ENCODE results near the gene SELENON. TPM values are rescaled to one million over a fixed set of nuclear protein-coding genes. Genes with fewer than 3 reads are reported as not detected.

SELENON gene
- total RNA-seq, 1 experiment from 2014 or later, result 40.6 TPM

DNA sequence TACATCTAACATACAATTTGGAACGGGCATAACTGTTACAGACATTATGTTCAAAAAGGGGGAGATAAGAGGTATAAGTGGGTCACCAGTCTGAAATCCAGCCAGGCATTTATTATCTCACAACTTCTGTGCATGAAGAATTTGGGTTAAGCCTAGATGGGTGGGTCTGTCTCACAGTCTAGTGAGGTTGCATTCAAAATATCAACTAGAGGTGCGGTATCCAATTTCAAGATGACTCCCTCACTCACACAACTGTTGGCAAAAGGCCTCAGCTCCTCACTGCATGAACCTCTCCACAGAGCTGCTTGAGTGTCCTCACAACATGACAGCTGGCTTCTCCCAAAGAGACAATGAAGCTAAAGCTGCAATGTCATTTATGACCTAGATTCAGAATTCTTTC lies 54.6 kb downstream of the SELENON start:
- intact Hi-C loops (cut with micrococcal nuclease; ENCODE audit: unreplicated experiment), result no loop called here
- Mint-ChIP-seq H3K36me3 (ENCODE audit: insufficient read depth, unreplicated experiment) (peaks cover 17% of the 10 kb centered on the region), H3K27me3 (ENCODE audit: unreplicated experiment) (no peaks in the 10 kb centered on the region), H3K4me1 (ENCODE audit: low read depth, unreplicated experiment) (peaks cover 7% of the 10 kb centered on the region), H3K9me3 (ENCODE audit: low read depth, unreplicated experiment) (no peaks in the 10 kb centered on the region), H3K4me3 (ENCODE audit: low read depth, unreplicated experiment) (no peak overlapping the region), H3K27ac (ENCODE audit: unreplicated experiment) (no peak overlapping the region)
- CTCF ChIA-PET, result no interaction called here
- BruUV-seq (replicated peaks), result no TSS peak
- no peak for DNase-seq
- TF ChIP-seq, protein P1, sequence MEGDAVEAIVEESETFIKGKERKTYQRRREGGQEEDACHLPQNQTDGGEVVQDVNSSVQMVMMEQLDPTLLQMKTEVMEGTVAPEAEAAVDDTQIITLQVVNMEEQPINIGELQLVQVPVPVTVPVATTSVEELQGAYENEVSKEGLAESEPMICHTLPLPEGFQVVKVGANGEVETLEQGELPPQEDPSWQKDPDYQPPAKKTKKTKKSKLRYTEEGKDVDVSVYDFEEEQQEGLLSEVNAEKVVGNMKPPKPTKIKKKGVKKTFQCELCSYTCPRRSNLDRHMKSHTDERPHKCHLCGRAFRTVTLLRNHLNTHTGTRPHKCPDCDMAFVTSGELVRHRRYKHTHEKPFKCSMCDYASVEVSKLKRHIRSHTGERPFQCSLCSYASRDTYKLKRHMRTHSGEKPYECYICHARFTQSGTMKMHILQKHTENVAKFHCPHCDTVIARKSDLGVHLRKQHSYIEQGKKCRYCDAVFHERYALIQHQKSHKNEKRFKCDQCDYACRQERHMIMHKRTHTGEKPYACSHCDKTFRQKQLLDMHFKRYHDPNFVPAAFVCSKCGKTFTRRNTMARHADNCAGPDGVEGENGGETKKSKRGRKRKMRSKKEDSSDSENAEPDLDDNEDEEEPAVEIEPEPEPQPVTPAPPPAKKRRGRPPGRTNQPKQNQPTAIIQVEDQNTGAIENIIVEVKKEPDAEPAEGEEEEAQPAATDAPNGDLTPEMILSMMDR (IDR thresholded peaks at IDR 0.05; ENCODE audit: unreplicated experiment), result no peak

DNA sequence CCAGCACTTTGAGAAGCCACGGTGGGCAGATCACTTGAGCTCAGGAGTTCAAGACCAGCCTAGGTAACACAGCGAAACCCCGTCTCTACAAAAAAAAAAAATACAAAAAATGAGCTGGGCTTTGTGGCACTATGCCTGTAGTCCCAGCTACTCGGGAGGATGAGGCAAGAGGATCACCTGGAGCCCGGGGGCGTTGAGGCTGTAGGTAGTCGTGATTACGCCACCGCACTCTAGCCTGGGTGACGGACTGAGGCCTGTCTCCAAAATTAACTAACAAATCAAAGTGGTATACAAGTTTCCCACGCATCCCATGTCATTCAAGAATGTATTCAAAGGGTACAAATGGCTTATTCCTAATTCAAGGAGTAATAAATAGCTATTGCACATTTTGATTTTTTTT lies 56.9 kb downstream of the SELENON start:
- BruUV-seq (replicated peaks), result TSS peak; percentile 9
- DNase-seq, result no peak
- H3K9me3 Mint-ChIP-seq (ENCODE audit: low read depth, unreplicated experiment), result no peaks in the 10 kb centered on the region
- CTCF ChIA-PET, result interaction anchor here (0.7 kb wide), 1 partner anchor 19 kb away, joined by 5 read pairs; no protein-coding TSS in a partner anchor
- H3K4me1 Mint-ChIP-seq (ENCODE audit: low read depth, unreplicated experiment), result peaks cover 18% of the 10 kb centered on the region
- H3K36me3 Mint-ChIP-seq (ENCODE audit: insufficient read depth, unreplicated experiment), result peaks cover 20% of the 10 kb centered on the region
- H3K27me3 Mint-ChIP-seq (ENCODE audit: unreplicated experiment), result no peaks in the 10 kb centered on the region
- no peak overlapping the region for H3K27ac Mint-ChIP-seq (ENCODE audit: unreplicated experiment)
- intact Hi-C loops (cut with micrococcal nuclease; ENCODE audit: unreplicated experiment), result no loop called here
- TF ChIP-seq, protein P1 (IDR thresholded peaks at IDR 0.05; ENCODE audit: unreplicated experiment), result no peak
- no peak overlapping the region for H3K4me3 Mint-ChIP-seq (ENCODE audit: low read depth, unreplicated experiment)

DNA sequence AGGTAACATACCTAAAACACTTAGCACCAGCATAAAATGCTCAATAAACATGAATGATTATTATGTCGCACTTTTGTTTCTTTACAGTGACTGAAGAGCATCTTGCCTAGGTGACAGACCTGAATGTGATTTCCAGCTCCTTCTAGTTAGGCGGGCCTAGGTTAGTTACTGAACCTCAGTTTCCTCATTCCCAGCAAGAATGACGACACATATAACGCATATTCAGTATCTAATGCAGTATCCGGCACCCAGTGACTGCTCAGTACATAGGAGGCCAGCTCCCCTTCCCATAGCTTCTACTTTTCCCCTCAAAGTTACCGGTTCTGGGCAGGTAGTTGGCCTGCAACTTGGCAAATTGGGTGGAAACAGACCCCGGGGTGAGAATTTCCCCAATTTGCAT lies 58.5 kb downstream of the SELENON start:
- H3K27ac Mint-ChIP-seq (ENCODE audit: unreplicated experiment), result peak overlapping the region; percentile 83
- peak overlapping the region; percentile 100 for H3K4me3 Mint-ChIP-seq (ENCODE audit: low read depth, unreplicated experiment)
- H3K27me3 Mint-ChIP-seq (ENCODE audit: unreplicated experiment), result no peaks in the 10 kb centered on the region
- H3K4me1 Mint-ChIP-seq (ENCODE audit: low read depth, unreplicated experiment), result peaks cover 18% of the 10 kb centered on the region
- TF ChIP-seq, protein P1 (IDR thresholded peaks at IDR 0.05; ENCODE audit: unreplicated experiment), result no peak
- BruUV-seq (replicated peaks), result TSS peak; percentile 25
- H3K9me3 Mint-ChIP-seq (ENCODE audit: low read depth, unreplicated experiment), result no peaks in the 10 kb centered on the region
- intact Hi-C loops (cut with micrococcal nuclease; ENCODE audit: unreplicated experiment), result loop anchor here (2.0 kb wide), 1 partner anchor 32 kb away; no protein-coding TSS in a partner anchor
- H3K36me3 Mint-ChIP-seq (ENCODE audit: insufficient read depth, unreplicated experiment), result peaks cover 20% of the 10 kb centered on the region
- CTCF ChIA-PET, result no interaction called here
- no peak for DNase-seq

DNA sequence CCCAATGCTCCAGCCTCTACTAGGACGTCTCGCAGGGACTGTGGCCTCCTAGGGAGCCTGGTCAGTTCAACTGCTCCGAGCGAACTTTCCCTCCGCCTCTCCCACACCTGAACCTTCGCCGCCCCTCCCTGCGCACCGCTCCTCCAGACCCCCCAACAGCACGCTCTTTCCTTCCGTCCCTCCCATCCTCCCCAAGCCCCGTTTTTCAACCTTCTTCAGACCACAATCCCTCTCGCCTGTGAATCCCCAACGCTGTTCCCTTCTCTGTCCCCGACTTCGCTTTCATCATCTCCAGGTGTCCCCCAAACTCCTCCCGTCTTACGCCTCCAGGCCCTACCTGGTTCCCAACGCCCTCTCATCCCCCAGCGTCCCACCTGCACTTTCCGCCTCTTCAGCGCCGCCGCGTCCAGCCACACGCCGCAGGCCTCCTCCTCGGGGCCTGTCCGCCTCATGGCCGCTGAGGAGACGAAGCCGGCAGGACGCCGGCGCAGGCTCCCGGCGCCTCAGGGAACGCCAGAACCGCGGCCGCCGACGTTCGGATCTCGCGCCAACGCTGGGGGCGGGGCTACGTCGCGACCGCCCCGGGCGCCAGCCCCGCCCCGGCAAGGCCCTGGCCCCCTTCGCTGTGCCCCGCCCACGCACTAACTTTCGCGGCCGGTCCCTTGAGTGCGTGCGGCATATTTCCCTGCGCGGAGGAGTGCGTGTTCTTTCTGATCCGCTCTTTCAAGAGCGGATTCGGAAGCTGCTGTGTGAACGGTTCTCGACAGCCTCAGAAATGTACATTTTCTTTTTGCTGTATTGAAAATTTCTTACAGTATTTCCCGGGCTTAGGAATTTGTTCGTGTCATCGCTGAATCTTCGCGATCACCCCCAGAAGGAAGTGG lies 59.2 kb downstream of the SELENON start, which contains the start of gene AUNIP:
Gene AUNIP, minus strand, starts transcription at position 552 of the 884 bp plus-strand sequence. Its CDS starts 100 bp downstream, at position 452.
- no peaks in the 10 kb centered on the region for H3K27me3 Mint-ChIP-seq (ENCODE audit: unreplicated experiment)
- TSS peak; percentile 95 for BruUV-seq (replicated peaks)
- peak within 1 kb of the TSS; percentile 100 for H3K4me3 Mint-ChIP-seq (ENCODE audit: low read depth, unreplicated experiment)
- peak within 1 kb of the TSS; percentile 83 for H3K27ac Mint-ChIP-seq (ENCODE audit: unreplicated experiment)
- H3K4me1 Mint-ChIP-seq (ENCODE audit: low read depth, unreplicated experiment), result peaks cover 18% of the 10 kb centered on the region
- H3K36me3 Mint-ChIP-seq (ENCODE audit: insufficient read depth, unreplicated experiment), result peaks cover 25% of the 10 kb centered on the region
- DNase-seq, result peak; percentile 87
- TF ChIP-seq, protein P1 (IDR thresholded peaks at IDR 0.05; ENCODE audit: unreplicated experiment), result no peak
- intact Hi-C loops (cut with micrococcal nuclease; ENCODE audit: unreplicated experiment), result loop anchor here (2.0 kb wide), 1 partner anchor 32 kb away; no protein-coding TSS in a partner anchor
- CTCF ChIA-PET, result interaction anchor here (0.7 kb wide), 1 partner anchor 48 kb away, joined by 3 read pairs; no protein-coding TSS in a partner anchor
- H3K9me3 Mint-ChIP-seq (ENCODE audit: low read depth, unreplicated experiment), result no peaks in the 10 kb centered on the region

All from Calu3 (cell line).